B cell (primary cell): ENCODE results near the gene RIPOR3. TPM values are rescaled to one million over a fixed set of nuclear protein-coding genes. Genes with fewer than 3 reads are reported as not detected.

Source experiments
- ATAC-seq: fragments of 200-7000 bp; cut with Tn5 transposase; one replicate; pipeline ENCODE4 v1.10.0; 2021; ENCODE audit warnings: low read depth, mild to moderate bottlenecking, moderate number of reproducible peaks, moderate library complexity
- CTCF ChIA-PET: fragments of 350-600 bp; sonication (Branson Sonifier 250); formaldehyde crosslinking; loops from one replicate; lab custom pipeline; 2021; ENCODE audit warnings: antibody characterized with exemption, inconsistent platforms; lab: Charles Lee
- POLR2A ChIA-PET: fragments of 350-600 bp; sonication (Branson Sonifier 250); formaldehyde crosslinking; loops from one replicate; lab custom pipeline; 2021; ENCODE audit warnings: antibody characterized with exemption; lab: Charles Lee
- DNase-seq: peaks from one replicate; pipeline ENCODE4 v3.0.0; 2013
- H2AFZ ChIP-seq: 2 replicates; pipeline ENCODE4 v1.6.1; 2012; ENCODE audit warnings: mild to moderate bottlenecking, low read depth, low read length; ENCODE audit not compliant: insufficient read depth, poor library complexity, severe bottlenecking
- H3K27ac ChIP-seq, 2 donors: 1 replicate in 1 of 2; 2 replicates in 1 of 2; pipeline ENCODE4 v1.5.1; 2012 to 2013; ENCODE audit warnings: low read length in 2 of 2, mild to moderate bottlenecking in 2 of 2, moderate library complexity in 1 of 2
- H3K27me3 ChIP-seq, 4 experiments: fragments of 200-600 bp in 1 of 4; sonication (generic) in 1 of 4; replicated peaks in 1 of 4; 1 replicate in 2 of 4; 2 replicates in 2 of 4; pipeline versions ENCODE4 v1.6.1 to v1.7.0; 2013 to 2016; ENCODE audit warnings: low read length in 3 of 4, mild to moderate bottlenecking in 2 of 4, mixed read lengths in 1 of 4, moderate library complexity in 1 of 4; ENCODE audit not compliant: insufficient read depth in 4 of 4, control insufficient read depth in 3 of 4; ENCODE audit errors: control extremely low read depth in 1 of 4
- H3K36me3 ChIP-seq, 2 experiments: replicated peaks in 1 of 2; 1 replicate in 1 of 2; 2 replicates in 1 of 2; pipeline versions ENCODE4 v1.6.1 to v1.7.1; 2013; ENCODE audit warnings: low read length in 1 of 2; ENCODE audit not compliant: insufficient read depth in 2 of 2, control insufficient read depth in 1 of 2; ENCODE audit errors: control extremely low read depth in 1 of 2, extremely low read depth in 1 of 2
- H3K4me1 ChIP-seq, 2 donors: fragments of 200-600 bp in 1 of 2; sonication (generic) in 1 of 2; 1 replicate in 1 of 2; 2 replicates in 1 of 2; pipeline versions ENCODE4 v1.5.1 to v1.6.1; 2013 to 2017; ENCODE audit warnings: low read length in 2 of 2; ENCODE audit not compliant: control insufficient read depth in 2 of 2, insufficient read depth in 2 of 2
- H3K4me2 ChIP-seq: replicated peaks from 2 replicates; pipeline ENCODE3; 2012; ENCODE audit warnings: mild to moderate bottlenecking, low read depth, low read length; ENCODE audit not compliant: poor library complexity, severe bottlenecking
- H3K4me3 ChIP-seq, 5 experiments: fragments of 200-600 bp in 1 of 5; sonication (generic) in 1 of 5; 1 replicate in 3 of 5; 2 replicates in 2 of 5; pipeline versions ENCODE4 v1.5.1 to v1.7.0; 2011 to 2016; ENCODE audit warnings: low read length in 4 of 5, mild to moderate bottlenecking in 4 of 5, low read depth in 2 of 5, control low read depth in 1 of 5, moderate library complexity in 1 of 5; ENCODE audit not compliant: insufficient read depth in 1 of 5; ENCODE audit errors: control extremely low read depth in 1 of 5, extremely low read depth in 1 of 5
- H3K79me2 ChIP-seq: fragments of 200-600 bp; sonication (generic); one replicate; pipeline ENCODE4 v1.6.0; 2016; ENCODE audit warnings: low read length; ENCODE audit not compliant: control insufficient read depth, insufficient read depth
- H3K9ac ChIP-seq: fragments of 200-600 bp; sonication (generic); 2 replicates; pipeline ENCODE4 v1.6.1; 2017; ENCODE audit warnings: mild to moderate bottlenecking, low read length, moderate library complexity
- H3K9me3 ChIP-seq, 3 donors: one replicate each; pipeline versions ENCODE4 v1.6.1 to v1.7.1; 2013; ENCODE audit warnings: low read length in 2 of 3; ENCODE audit not compliant: control insufficient read depth in 2 of 3, insufficient read depth in 1 of 3; ENCODE audit errors: control extremely low read depth in 1 of 3
- H4K20me1 ChIP-seq: 2 replicates; pipeline ENCODE4 v1.6.0; 2012; ENCODE audit warnings: mild to moderate bottlenecking, low read length; ENCODE audit not compliant: insufficient read depth, control insufficient read depth, poor library complexity, severe bottlenecking
- H3K27ac Mint-ChIP-seq: one replicate; pipeline ENCODE4 v1.8.0; 2021; ENCODE audit warnings: mixed read lengths
- H3K27me3 Mint-ChIP-seq: one replicate; pipeline ENCODE4 v1.8.0; 2021; ENCODE audit warnings: mixed read lengths
- H3K4me1 Mint-ChIP-seq: one replicate; pipeline ENCODE4 v1.8.0; 2021; ENCODE audit warnings: mixed read lengths
- H3K4me3 Mint-ChIP-seq: one replicate; pipeline ENCODE4 v1.8.0; 2021; ENCODE audit warnings: mixed read lengths
- H3K9me3 Mint-ChIP-seq: one replicate; pipeline ENCODE4 v1.8.0; 2022; ENCODE audit warnings: mixed read lengths; ENCODE audit not compliant: insufficient read depth
- CTCF ChIP-seq: fragments of 200-600 bp; IDR thresholded peaks from one replicate; pipeline ENCODE4 v1.8.0; 2022; ENCODE audit warnings: antibody characterized with exemption, mild to moderate bottlenecking
- EZH2 ChIP-seq: IDR thresholded peaks from 2 replicates; pipeline ENCODE4 v1.6.1; 2012; ENCODE audit warnings: borderline replicate concordance, low read depth, mild to moderate bottlenecking, moderate library complexity, low read length; ENCODE audit not compliant: insufficient read depth, poor library complexity, severe bottlenecking
- WGBS: methylation state at CpG from one replicate; pipeline ENCODE4 v1.1.5; 2013; ENCODE audit warnings: missing lambda C conversion rate; ENCODE audit not compliant: insufficient coverage; 5-methylcytosine and 5-hydroxymethylcytosine counted together
- intact Hi-C: fragments of 100-400 bp; cut with micrococcal nuclease; formaldehyde crosslinking; loops from one replicate; pipeline ENCODE4 v1.10.0; 2022
- polyA plus RNA-seq: library from polyadenylated mRNA; depleted of rRNA; stranded (reverse); fragments of >200 nt; gene quantifications from 2 replicates; pipeline ENCODE4 v1.2.3, GENCODE V29; 2012
- total RNA-seq, 2 donors: library from RNA; stranded (reverse); fragments of 120-200 nt in 1 of 2; gene quantifications; 1 replicate in 1 of 2; 2 replicates in 1 of 2; pipeline versions ENCODE4 v1.2.3 to v1.2.4, GENCODE V29; 2013 to 2022

Gene RIPOR3
- total and polyA plus RNA-seq, 2 donors (not counting 1 experiment from before 2014, with no cell fraction given): 0.09 to 0.27 TPM

- Mint-ChIP-seq H3K27me3 (no peaks in the 10 kb centered on the region), H3K9me3 (no peaks in the 10 kb centered on the region), H3K27ac (no peak overlapping the region), H3K4me1 (no peaks in the 10 kb centered on the region), H3K4me3 (no peak overlapping the region)
- no peak for ATAC-seq
- Histone ChIP-seq H3K79me2 (no peaks in the 10 kb centered on the region), H3K9ac (no peak overlapping the region), H3K4me2 (no peak overlapping the region), H4K20me1 (no peaks in the 10 kb centered on the region), H3K27me3 (no peaks in the 10 kb centered on the region), H3K9me3 (no peaks in the 10 kb centered on the region), H3K27ac (no peak overlapping the region), H3K4me1 (no peaks in the 10 kb centered on the region), H3K4me3 (no peak overlapping the region), H2AFZ (no peak overlapping the region), H3K36me3 (no peaks in the 10 kb centered on the region)
- 83% methylated on average over 9 of the region's 15 CpGs for WGBS
- ChIA-PET CTCF (interaction anchor here (0.7 kb wide), 1 partner anchor 441 kb away, joined by 4 read pairs; no protein-coding TSS in a partner anchor), POLR2A (interaction anchor here (0.7 kb wide), 1 partner anchor 376 kb away, joined by 3 read pairs; no protein-coding TSS in a partner anchor)
- no peak for DNase-seq
- intact Hi-C loops: no loop called here
- no peak for TF ChIP-seq EZH2
- TF ChIP-seq CTCF: no peak
These were observed 80.1 kb downstream of the RIPOR3 start for GRCh38 chr20:50611128-50611810.

- Mint-ChIP-seq H3K27ac (no peak overlapping the region), H3K9me3 (no peaks in the 10 kb centered on the region), H3K27me3 (no peaks in the 10 kb centered on the region), H3K4me3 (no peak overlapping the region), H3K4me1 (no peaks in the 10 kb centered on the region)
- H3K27ac ChIP-seq: no peak overlapping the region
- H3K4me2 ChIP-seq: no peak overlapping the region
- no peaks in the 10 kb centered on the region for H3K36me3 ChIP-seq
- no peak overlapping the region for H3K4me3 ChIP-seq
- no peak overlapping the region for H2AFZ ChIP-seq
- no peaks in the 10 kb centered on the region for H3K4me1 ChIP-seq
- ChIA-PET POLR2A (no interaction called here), CTCF (no interaction called here)
- no peaks in the 10 kb centered on the region for H3K9me3 ChIP-seq
- ATAC-seq (no peak), DNase-seq (no peak)
- 68% methylated on average over 4 of the region's 4 CpGs for WGBS
- H3K79me2 ChIP-seq: no peaks in the 10 kb centered on the region
- H3K9ac ChIP-seq: no peak overlapping the region
- no peaks in the 10 kb centered on the region for H4K20me1 ChIP-seq
- intact Hi-C loops: no loop called here
- TF ChIP-seq EZH2 (no peak), CTCF (no peak)
- no peaks in the 10 kb centered on the region for H3K27me3 ChIP-seq
These were observed 81.1 kb downstream of the RIPOR3 start for GRCh38 chr20:50610212-50610718.
